Measurements from ENCODE around the gene COL9A2.

Gene COL9A2

GRCh38 chr1:40256401-40257084, 60.5 kb downstream of the COL9A2 start:
- no peak for DNase-seq

GRCh38 chr1:40255231-40255630, 61.9 kb downstream of the COL9A2 start:
- DNase-seq = no peak

GRCh38 chr1:40252601-40253000, 64.5 kb downstream of the COL9A2 start:
- DNase-seq = no peak

- DNase-seq = no peak
These were observed 65.6 kb downstream of the COL9A2 start for GRCh38 chr1:40251456-40251855.

All from NCI-H524 (cell line).